ENCODE results near the gene PARD3.

PARD3 gene

GRCh38 chr10:34581801-34582532 lies 233.1 kb downstream of the PARD3 start:
- H3K4me3 ChIP-seq (ENCODE audit: low read depth, low read length) = no peak overlapping the region
- DNase-seq (ENCODE audit: low read depth, low spot score) = peak; percentile 85
- in situ Hi-C loops (cut with HindIII; ENCODE audit: low sequenced_read_pairs) = no loop called here
- TF ChIP-seq CTCF (IDR thresholded peaks at IDR 0.05; ENCODE audit: low read depth, low read length) = no peak

- DNase-seq (ENCODE audit: low read depth, low spot score) = peak; percentile 77
- TF ChIP-seq CTCF (IDR thresholded peaks at IDR 0.05; ENCODE audit: low read depth, low read length) = no peak
- in situ Hi-C loops (cut with HindIII; ENCODE audit: low sequenced_read_pairs) = no loop called here
- no peak overlapping the region for H3K4me3 ChIP-seq (ENCODE audit: low read depth, low read length)
Measured at GRCh38 chr10:34580643-34581042, 234.5 kb downstream of the PARD3 start.

- TF ChIP-seq CTCF (IDR thresholded peaks at IDR 0.05; ENCODE audit: low read depth, low read length) = no peak
- in situ Hi-C loops (cut with HindIII; ENCODE audit: low sequenced_read_pairs) = no loop called here
- DNase-seq (ENCODE audit: low read depth, low spot score) = no peak
- H3K4me3 ChIP-seq (ENCODE audit: low read depth, low read length) = no peak overlapping the region
Measured at GRCh38 chr10:34580214-34580613, 234.9 kb downstream of the PARD3 start.

GRCh38 chr10:34578468-34578867 lies 236.6 kb downstream of the PARD3 start:
- no peak for DNase-seq (ENCODE audit: low read depth, low spot score)
- in situ Hi-C loops (cut with HindIII; ENCODE audit: low sequenced_read_pairs) = no loop called here
- TF ChIP-seq CTCF (IDR thresholded peaks at IDR 0.05; ENCODE audit: low read depth, low read length) = no peak
- no peak overlapping the region for H3K4me3 ChIP-seq (ENCODE audit: low read depth, low read length)

GRCh38 chr10:34576797-34577196 lies 238.3 kb downstream of the PARD3 start:
- DNase-seq (ENCODE audit: low read depth, low spot score) = no peak
- in situ Hi-C loops (cut with HindIII; ENCODE audit: low sequenced_read_pairs) = no loop called here
- TF ChIP-seq CTCF (IDR thresholded peaks at IDR 0.05; ENCODE audit: low read depth, low read length) = no peak
- H3K4me3 ChIP-seq (ENCODE audit: low read depth, low read length) = no peak overlapping the region

- peak; percentile 52 for DNase-seq (ENCODE audit: low read depth, low spot score)
- in situ Hi-C loops (cut with HindIII; ENCODE audit: low sequenced_read_pairs) = no loop called here
- H3K4me3 ChIP-seq (ENCODE audit: low read depth, low read length) = no peak overlapping the region
- TF ChIP-seq CTCF (IDR thresholded peaks at IDR 0.05; ENCODE audit: low read depth, low read length) = no peak
Measured at GRCh38 chr10:34575882-34576281, 239.2 kb downstream of the PARD3 start.
